Measurements from ENCODE around the gene PYGB.
"Not testable (repeated sequence)": the region's sequence is repeated elsewhere in the genome, so short reads cannot be mapped to it uniquely, and the experiment has no call there.

The PYGB gene

DNA sequence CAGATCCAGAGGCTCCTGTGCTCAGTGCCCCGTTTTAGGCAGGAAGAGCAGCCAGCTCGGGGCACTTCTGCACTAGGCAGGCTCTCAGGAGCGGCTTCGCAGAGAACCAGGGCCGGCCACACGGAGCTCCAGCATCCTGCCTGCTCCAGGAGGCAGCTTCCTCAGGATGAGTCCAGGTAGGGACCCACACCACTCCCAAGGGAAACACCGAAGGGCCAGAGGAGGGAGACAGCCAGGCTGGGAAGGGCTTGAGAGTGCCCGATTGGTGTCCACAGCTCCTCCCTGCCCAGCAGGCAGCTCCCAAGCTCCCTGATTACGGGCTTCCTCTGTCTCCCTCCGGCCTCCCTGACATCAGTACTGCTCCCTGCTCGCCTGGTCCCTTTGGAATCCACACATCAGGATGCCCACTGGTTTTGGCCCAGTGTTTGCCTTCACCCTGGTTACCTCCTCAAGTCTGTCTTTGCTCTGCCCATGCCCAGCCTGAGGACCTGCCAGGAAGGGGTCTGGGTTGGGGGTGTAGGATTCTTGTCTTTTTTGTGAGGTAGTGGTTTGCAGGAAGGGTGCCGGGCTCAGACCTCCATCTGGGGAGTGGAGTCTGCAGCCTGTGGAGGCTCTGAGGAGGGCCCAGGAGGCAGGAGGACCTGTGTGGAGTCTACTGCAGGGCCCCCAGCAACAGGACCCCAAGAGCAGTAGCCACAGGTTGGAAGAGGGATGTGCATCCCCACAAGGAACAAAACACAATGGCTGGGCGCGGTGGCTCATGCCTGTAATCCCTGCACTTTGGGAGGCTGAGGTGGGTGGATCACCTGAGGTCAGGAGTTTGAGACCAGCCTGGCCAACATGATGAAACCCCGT is 11.2 kb upstream of the PYGB start:
- peak overlapping the region; percentile 22 for H3K27ac ChIP-seq

DNA sequence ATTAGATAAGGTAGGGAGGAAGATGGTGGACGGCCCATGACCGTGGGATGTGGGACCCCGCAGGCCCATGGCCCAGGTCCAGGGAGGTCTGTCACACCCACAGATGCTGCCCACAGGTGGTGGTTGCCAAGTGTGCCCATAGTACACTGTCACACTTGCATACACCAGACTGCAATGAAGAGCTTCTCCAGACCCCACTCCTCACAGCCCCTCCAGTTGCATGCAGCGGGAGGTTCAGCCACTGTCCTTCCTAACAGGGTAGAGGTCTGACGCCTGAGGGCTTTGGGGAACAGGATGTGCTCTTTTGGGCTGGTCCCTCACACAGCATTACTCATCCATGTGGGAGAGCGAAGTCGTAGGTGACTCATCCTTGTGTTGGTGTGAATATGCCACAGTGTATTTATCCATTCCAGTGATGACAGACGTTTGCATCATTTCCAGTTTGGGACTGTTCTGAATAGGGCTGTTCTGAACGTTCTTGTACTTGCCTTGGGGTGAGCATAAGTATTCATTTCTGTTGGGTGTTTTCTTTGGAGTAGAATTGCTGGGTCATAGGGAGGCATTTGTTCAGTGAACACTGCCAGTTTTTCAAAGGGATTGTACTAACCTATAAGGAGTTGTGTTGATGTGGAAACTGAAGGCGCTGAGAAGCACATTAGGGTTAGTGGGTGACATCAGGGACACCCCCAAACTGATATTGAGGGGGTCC is 10.1 kb upstream of the PYGB start:
- H3K27ac ChIP-seq: peak overlapping the region; percentile 22
- TF ChIP-seq, protein P1, sequence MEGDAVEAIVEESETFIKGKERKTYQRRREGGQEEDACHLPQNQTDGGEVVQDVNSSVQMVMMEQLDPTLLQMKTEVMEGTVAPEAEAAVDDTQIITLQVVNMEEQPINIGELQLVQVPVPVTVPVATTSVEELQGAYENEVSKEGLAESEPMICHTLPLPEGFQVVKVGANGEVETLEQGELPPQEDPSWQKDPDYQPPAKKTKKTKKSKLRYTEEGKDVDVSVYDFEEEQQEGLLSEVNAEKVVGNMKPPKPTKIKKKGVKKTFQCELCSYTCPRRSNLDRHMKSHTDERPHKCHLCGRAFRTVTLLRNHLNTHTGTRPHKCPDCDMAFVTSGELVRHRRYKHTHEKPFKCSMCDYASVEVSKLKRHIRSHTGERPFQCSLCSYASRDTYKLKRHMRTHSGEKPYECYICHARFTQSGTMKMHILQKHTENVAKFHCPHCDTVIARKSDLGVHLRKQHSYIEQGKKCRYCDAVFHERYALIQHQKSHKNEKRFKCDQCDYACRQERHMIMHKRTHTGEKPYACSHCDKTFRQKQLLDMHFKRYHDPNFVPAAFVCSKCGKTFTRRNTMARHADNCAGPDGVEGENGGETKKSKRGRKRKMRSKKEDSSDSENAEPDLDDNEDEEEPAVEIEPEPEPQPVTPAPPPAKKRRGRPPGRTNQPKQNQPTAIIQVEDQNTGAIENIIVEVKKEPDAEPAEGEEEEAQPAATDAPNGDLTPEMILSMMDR (conservative IDR thresholded peaks at IDR 0.05): no peak
- no peak for TF ChIP-seq ZFX (IDR thresholded peaks at IDR 0.05)

More for the DNA sequence above, 11.2 kb upstream of the PYGB start:
- TF ChIP-seq, protein P1 (conservative IDR thresholded peaks at IDR 0.05): no peak
- no peak for TF ChIP-seq ZFX (IDR thresholded peaks at IDR 0.05)

DNA sequence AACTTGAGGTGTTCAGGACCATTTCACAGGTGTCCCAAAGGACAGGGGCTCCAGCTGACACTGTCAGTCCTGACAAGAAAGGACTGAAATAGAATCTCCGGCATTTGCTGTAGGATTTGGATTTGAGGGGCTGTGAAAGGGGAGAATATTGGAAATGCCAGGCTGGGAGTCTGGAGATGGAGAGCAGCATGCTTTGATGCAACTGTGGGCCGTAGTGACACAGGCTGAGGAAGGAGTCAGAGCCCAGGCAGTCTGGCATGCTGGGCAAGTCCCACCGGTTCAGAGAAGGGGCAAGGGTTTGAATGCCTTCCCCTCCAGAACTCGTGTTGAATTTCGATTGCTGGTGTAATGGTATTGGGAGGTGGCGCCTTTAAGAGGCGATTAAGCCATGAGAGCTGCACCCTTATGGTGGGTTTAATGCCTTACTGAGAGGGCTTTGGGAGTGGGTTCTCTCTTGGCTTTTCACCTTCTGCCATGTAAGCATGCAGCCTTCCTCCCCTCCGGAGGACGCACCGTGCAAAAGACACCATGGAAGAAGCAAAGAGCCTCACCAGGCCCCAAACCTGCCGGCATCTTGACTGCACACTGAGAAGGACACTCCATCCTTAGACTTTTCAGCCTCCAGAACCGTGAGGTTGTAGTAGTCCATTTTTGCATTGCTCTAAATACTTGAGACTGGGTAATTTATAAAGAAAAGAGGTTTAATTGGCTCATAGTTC is 9.4 kb upstream of the PYGB start:
- TF ChIP-seq, protein P1 (conservative IDR thresholded peaks at IDR 0.05): no peak
- TF ChIP-seq ZFX (IDR thresholded peaks at IDR 0.05): no peak
- peak overlapping the region; percentile 22; the same call in 1 of the 2 replicates for H3K27ac ChIP-seq

DNA sequence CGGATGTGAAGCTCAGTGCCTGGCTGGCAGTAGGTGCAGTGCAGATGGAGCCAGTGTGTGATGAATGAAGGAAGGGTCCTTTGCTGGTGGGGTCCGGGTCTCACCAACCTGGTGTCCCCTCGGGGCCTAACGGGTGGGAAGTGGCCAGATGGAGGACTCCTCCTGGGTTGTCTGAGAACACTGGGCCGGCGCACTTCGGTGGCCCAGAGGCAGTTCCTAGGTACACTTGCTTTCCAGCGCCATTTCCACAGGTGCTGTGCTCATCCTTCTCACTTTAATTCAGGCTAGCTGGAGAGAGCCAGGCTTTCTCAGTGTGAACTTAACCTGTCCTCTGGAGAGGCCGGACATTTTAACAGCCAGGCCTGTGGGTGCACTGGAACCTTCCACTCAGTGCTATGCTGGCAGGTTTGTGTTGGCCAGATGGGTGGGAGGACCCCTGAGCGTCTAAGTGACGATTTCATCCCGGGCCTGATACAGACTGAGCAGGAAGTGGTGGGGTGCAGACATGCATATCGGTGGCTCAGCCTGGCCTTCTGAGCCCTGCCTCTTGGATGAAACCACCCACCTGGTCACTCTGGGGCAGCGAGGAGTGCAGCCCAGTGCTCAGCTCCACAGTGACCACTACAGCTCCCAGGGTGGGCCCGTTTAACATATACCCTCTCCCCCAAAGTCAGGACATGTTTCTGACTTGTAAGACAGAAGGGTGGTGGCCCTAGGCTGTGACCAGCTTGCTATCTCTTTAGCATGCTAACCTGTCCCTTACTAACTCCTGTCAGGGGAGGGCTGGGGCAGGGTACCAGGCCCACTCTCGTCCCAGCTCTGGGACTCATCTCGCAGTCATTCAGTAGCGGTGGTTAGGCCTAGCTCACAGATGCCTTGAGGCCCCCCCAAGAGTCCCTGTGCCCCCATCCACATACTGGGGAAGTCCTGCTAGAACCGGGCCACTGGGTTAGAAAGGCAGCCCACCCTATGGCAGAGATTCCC is 8.2 kb upstream of the PYGB start:
- no peak overlapping the region for H3K27ac ChIP-seq
- TF ChIP-seq, protein P1 (conservative IDR thresholded peaks at IDR 0.05): no peak
- TF ChIP-seq ZFX (IDR thresholded peaks at IDR 0.05): no peak

DNA sequence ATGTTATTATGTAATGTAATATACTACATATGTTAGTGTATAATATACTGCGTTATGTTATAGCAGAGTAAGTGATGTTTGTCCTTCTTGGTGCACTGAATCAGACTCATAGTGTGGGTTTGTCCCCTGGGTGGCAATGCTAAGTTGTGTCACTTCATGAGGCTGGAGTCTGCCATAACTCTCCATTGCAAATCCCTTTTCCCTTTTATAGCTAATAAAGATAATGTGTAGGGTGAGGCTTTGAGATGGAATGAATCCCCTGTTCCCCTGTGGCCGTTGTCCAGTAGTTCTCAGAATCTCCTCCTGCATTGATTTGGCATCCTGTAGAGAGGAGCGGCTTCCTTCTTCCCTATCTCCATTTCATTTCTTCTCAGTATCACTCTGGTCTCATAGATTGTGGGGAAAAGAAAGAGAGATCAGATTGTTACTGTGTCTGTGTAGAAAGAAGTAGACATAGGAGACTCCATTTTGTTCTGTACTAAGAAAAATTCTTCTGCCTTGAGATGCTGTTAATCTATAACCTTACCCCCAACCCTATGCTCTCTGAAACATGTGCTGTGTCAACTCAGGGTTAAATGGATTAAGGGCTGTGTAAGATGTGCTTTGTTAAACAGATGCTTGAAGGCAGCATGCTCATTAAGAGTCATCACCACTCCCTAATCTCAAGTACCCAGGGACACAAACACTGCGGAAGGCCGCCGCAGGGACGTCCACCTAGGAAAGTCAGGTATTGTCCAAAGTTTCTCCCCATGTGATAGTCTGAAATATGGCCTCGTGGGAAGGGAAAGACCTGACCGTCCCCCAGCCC is 6.8 kb upstream of the PYGB start:
- H3K27ac ChIP-seq: not testable (repeated sequence)

DNA sequence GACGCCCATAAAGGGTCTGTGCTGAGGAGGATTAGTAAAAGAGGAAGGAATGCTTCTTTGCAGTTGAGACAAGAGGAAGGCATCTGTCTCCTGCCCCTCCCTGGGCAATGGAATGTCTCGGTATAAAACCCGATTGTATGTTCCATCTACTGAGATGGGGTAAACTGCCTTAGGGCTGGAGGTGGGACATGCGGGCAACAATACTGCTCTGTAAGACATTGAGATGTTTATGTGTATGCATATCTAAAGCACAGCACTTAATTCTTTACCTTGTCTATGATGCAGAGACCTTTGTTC is 6.3 kb upstream of the PYGB start:
- H3K27ac ChIP-seq: not testable (repeated sequence)

DNA sequence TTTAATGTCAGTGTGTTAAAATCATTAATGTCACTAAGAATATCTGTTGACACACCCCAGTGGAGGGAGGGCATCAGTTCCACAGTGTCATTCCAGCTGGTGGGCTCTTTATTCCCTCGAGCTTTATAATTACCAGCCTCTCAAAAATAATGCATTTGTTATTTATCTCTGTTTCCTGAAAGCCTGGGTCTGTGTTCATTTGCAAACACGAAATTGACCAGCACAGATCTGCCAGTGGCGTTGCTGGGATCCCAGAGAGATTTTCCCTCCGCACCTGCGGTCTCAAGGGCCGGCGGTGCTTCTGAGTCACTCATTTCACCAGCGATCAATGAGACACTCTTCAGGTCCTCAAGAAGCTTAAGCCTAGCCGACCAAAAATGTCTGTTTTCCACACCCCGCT is 5.7 kb upstream of the PYGB start:
- TF ChIP-seq ZFX (IDR thresholded peaks at IDR 0.05): no peak
- TF ChIP-seq, protein P1 (conservative IDR thresholded peaks at IDR 0.05): no peak
- no peak overlapping the region for H3K27ac ChIP-seq

Measured in C4-2B (cell line).